ENCODE data around the gene ETNK2. TPM values are rescaled to one million over a fixed set of nuclear protein-coding genes. Genes with fewer than 3 reads are reported as not detected.

ETNK2 gene
- total and polyA plus RNA-seq, 2 of the 13 experiments (the other 11 are each of a cell fraction or from before 2014, with no cell fraction given), result 15.5 to 42.8 TPM

- no peaks in the 10 kb centered on the region for H3K79me2 ChIP-seq (ENCODE audit: insufficient read depth, low read length)
- H3K27me3 ChIP-seq (ENCODE audit: control insufficient read depth in 1 of 2, insufficient read depth in 2 of 2, low read length in 2 of 2), result peaks cover 6 to 45% of the 10 kb centered on the region in 2 experiments; a peak in 4 of 5 replicates
- no peaks in the 10 kb centered on the region for H3K36me3 ChIP-seq (replicated peaks in 1 of 2; ENCODE audit: control insufficient read depth in 1 of 2, insufficient read depth in 2 of 2, low read length in 2 of 2)
- 54% methylated on average over 4 of the region's 7 CpGs for WGBS (ENCODE audit: low lambda C conversion rate)
- peaks cover 31% of the 10 kb centered on the region for H3K4me1 ChIP-seq (ENCODE audit: insufficient read depth, low read length)
- no peak for ATAC-seq
- ChIA-PET CTCF (ENCODE audit: low intra/inter-chr PET ratio, low total read pairs) (no interaction called here), POLR2A (interaction anchor here (1.5 to 1.9 kb wide), 2 partner anchors 11 to 23 kb away, joined by 4 to 7 read pairs; partner anchors contain the start of gene GOLT1A)
- no peaks in the 10 kb centered on the region for H3K9me3 ChIP-seq (ENCODE audit: low read length)
- no TSS peak for BruUV-seq (replicated peaks)
- H4K20me1 ChIP-seq (ENCODE audit: insufficient read depth, low read length), result no peaks in the 10 kb centered on the region
- H3K4me2 ChIP-seq (ENCODE audit: low read depth, low read length), result no peak overlapping the region
- DNase-seq (ENCODE audit: low spot score), result no peak
- H2AFZ ChIP-seq (ENCODE audit: low read length), result no peak overlapping the region
- TF ChIP-seq MTF1 (CRISPR knock-in tag; IDR thresholded peaks at IDR 0.05) (no peak), ZNF768 (CRISPR knock-in tag; IDR thresholded peaks at IDR 0.05) (no peak), FOXJ3 (CRISPR knock-in tag; IDR thresholded peaks at IDR 0.05; ENCODE audit: borderline replicate concordance) (no peak), STAG1 (CRISPR knock-in tag; IDR thresholded peaks at IDR 0.05) (no peak), GFI1 (CRISPR knock-in tag; IDR thresholded peaks at IDR 0.05; ENCODE audit: borderline replicate concordance) (no peak), NR0B2 (CRISPR knock-in tag; IDR thresholded peaks at IDR 0.05) (no peak), ZC3H4 (CRISPR knock-in tag; IDR thresholded peaks at IDR 0.05; ENCODE audit: borderline replicate concordance) (no peak), ZNF230 (CRISPR knock-in tag; IDR thresholded peaks at IDR 0.05) (no peak), FLYWCH1 (CRISPR knock-in tag; IDR thresholded peaks at IDR 0.05) (no peak), KAT7 (CRISPR knock-in tag; IDR thresholded peaks at IDR 0.05; ENCODE audit: borderline replicate concordance) (no peak), ZNF816 (CRISPR knock-in tag; IDR thresholded peaks at IDR 0.05; ENCODE audit: borderline replicate concordance) (no peak), ZNF652 (CRISPR knock-in tag; IDR thresholded peaks at IDR 0.05; ENCODE audit: borderline replicate concordance, low read depth) (no peak), ELF4 (CRISPR knock-in tag; IDR thresholded peaks at IDR 0.05; ENCODE audit: borderline replicate concordance) (no peak)
- TF ChIP-seq, protein P1, sequence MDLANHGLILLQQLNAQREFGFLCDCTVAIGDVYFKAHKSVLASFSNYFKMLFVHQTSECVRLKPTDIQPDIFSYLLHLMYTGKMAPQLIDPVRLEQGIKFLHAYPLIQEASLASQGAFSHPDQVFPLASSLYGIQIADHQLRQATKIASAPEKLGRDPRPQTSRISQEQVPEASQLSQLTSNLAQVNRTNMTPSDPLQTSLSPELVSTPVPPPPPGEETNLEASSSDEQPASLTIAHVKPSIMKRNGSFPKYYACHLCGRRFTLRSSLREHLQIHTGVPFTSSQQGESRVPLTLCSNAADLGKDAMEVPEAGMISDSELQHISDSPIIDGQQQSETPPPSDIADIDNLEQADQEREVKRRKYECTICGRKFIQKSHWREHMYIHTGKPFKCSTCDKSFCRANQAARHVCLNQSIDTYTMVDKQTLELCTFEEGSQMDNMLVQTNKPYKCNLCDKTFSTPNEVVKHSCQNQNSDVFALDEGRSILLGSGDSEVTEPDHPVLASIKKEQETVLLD (CRISPR knock-in tag; IDR thresholded peaks at IDR 0.05; ENCODE audit: low read depth), result no peak
- H3K9ac ChIP-seq (ENCODE audit: insufficient read depth, low read depth, low read length), result no peak overlapping the region
- FAIRE-seq, result no peak
- in situ Hi-C loops (cut with HindIII; ENCODE audit: extremely low pct_ligation_motif_present, low pct_unique_long_range_greater_than_20kb), result no loop called here
- intact Hi-C loops (cut with micrococcal nuclease; ENCODE audit: unreplicated experiment), result no loop called here
- no peak overlapping the region for H3K27ac ChIP-seq (ENCODE audit: extremely low read length, insufficient read depth, low read length)
- H3K4me3 ChIP-seq (replicated peaks in 1 of 3; ENCODE audit: insufficient read depth in 1 of 3, low read depth in 2 of 3, low read length in 3 of 3), result no peak overlapping the region
Observed at GRCh38 chr1:204191456-204191855, 39.6 kb upstream of the ETNK2 start.
